GM23338 (cell line): ENCODE data around the gene MARCHF5. TPM values are rescaled to one million over a fixed set of nuclear protein-coding genes. Genes with fewer than 3 reads are reported as not detected.

Experiments
- ATAC-seq: fragments of 200-7000 bp; cut with Tn5 transposase; 3 replicates; pipeline ENCODE4 v1.9.1; 2020
- DNase-seq: peaks from one replicate; pipeline ENCODE4 v3.0.0-alpha.2; 2015; ENCODE audit warnings: low spot score
- H2AFZ ChIP-seq: fragments of 200-600 bp; sonication (generic); 2 replicates; pipeline ENCODE4 v1.8.0; 2016; ENCODE audit warnings: antibody characterized with exemption, mild to moderate bottlenecking, moderate library complexity
- H3F3A ChIP-seq: fragments of 200-600 bp; sonication (generic); replicated peaks from 2 replicates; pipeline ENCODE4 v1.8.0; 2017; ENCODE audit warnings: antibody characterized with exemption, mixed run types, low read depth
- H3K27ac ChIP-seq: fragments of 200-600 bp; sonication (generic); 2 replicates; pipeline ENCODE4 v1.6.1; 2016; ENCODE audit warnings: low read depth
- H3K27me3 ChIP-seq: fragments of 200-600 bp; sonication (generic); 2 replicates; pipeline ENCODE4 v1.8.0; 2016; ENCODE audit warnings: mild to moderate bottlenecking, mixed run types, moderate library complexity; ENCODE audit not compliant: insufficient read depth
- H3K36me3 ChIP-seq: fragments of 200-600 bp; sonication (generic); 2 replicates; pipeline ENCODE4 v1.8.0; 2016; ENCODE audit warnings: mild to moderate bottlenecking; ENCODE audit not compliant: insufficient read depth
- H3K4me1 ChIP-seq: fragments of 200-600 bp; sonication (generic); 2 replicates; pipeline ENCODE4 v1.8.0; 2016; ENCODE audit warnings: mild to moderate bottlenecking, moderate library complexity; ENCODE audit not compliant: insufficient read depth
- H3K4me2 ChIP-seq: fragments of 200-600 bp; sonication (generic); 2 replicates; pipeline ENCODE4 v1.7.1; 2017; ENCODE audit warnings: mixed run types
- H3K4me3 ChIP-seq: fragments of 200-600 bp; sonication (generic); 2 replicates; pipeline ENCODE4 v1.6.1; 2016; ENCODE audit warnings: mixed run types
- H3K79me2 ChIP-seq: fragments of 200-600 bp; sonication (generic); replicated peaks from 2 replicates; pipeline ENCODE4 v1.8.0; 2017; ENCODE audit warnings: mild to moderate bottlenecking; ENCODE audit not compliant: insufficient read depth
- H3K9me2 ChIP-seq: fragments of 200-600 bp; sonication (generic); 2 replicates; pipeline ENCODE4 v1.8.0; 2017; ENCODE audit not compliant: insufficient read depth
- H4K20me1 ChIP-seq: fragments of 200-600 bp; sonication (generic); replicated peaks from 2 replicates; pipeline ENCODE4 v1.8.0; 2017; ENCODE audit warnings: mild to moderate bottlenecking; ENCODE audit not compliant: insufficient read depth
- H3K27ac Mint-ChIP-seq: 2 replicates; pipeline ENCODE4 v1.8.0; 2020; ENCODE audit warnings: inconsistent platforms, mild to moderate bottlenecking, moderate library complexity, mixed read lengths
- H3K27me3 Mint-ChIP-seq: 3 replicates; pipeline ENCODE4 v1.8.0; 2022; ENCODE audit warnings: low read depth, mild to moderate bottlenecking, moderate library complexity, mixed read lengths, inconsistent platforms; ENCODE audit not compliant: insufficient read depth, poor library complexity
- H3K36me3 Mint-ChIP-seq: 3 replicates; pipeline ENCODE4 v1.8.0; 2021; ENCODE audit warnings: low read depth, mild to moderate bottlenecking, inconsistent platforms, moderate library complexity, mixed read lengths
- H3K4me1 Mint-ChIP-seq: 3 replicates; pipeline ENCODE4 v1.8.0; 2020; ENCODE audit warnings: mild to moderate bottlenecking, inconsistent platforms, mixed read lengths
- H3K4me3 Mint-ChIP-seq: 3 replicates; pipeline ENCODE4 v1.8.0; 2021; ENCODE audit warnings: moderate library complexity, mild to moderate bottlenecking, inconsistent platforms, mixed read lengths
- H3K9me3 Mint-ChIP-seq: 3 replicates; pipeline ENCODE4 v1.8.0; 2020; ENCODE audit warnings: moderate library complexity, mild to moderate bottlenecking, inconsistent platforms, mixed read lengths
- CTCF ChIP-seq, 2 experiments: fragments of 200-600 bp in 1 of 2; sonication (generic) in 1 of 2; conservative IDR thresholded peaks; 2 replicates each; pipeline versions ENCODE4 v1.5.1 to v1.6.1; 2016 to 2017; ENCODE audit warnings: antibody characterized with exemption in 2 of 2, low read depth in 2 of 2, mild to moderate bottlenecking in 2 of 2, moderate library complexity in 1 of 2
- ETS1 ChIP-seq: IDR thresholded peaks from 2 replicates; pipeline ENCODE4 v1.6.1; 2016; ENCODE audit warnings: antibody characterized with exemption
- EZH2phosphoT487 ChIP-seq: fragments of 200-600 bp; sonication (generic); IDR thresholded peaks from one replicate; pipeline ENCODE4 v1.8.1; 2018; ENCODE audit warnings: antibody characterized with exemption; ENCODE audit not compliant: unreplicated experiment
- JUNB ChIP-seq: IDR thresholded peaks from one replicate; pipeline ENCODE4 v1.6.1; 2016; ENCODE audit warnings: antibody characterized with exemption; ENCODE audit not compliant: unreplicated experiment
- NANOG ChIP-seq: IDR thresholded peaks from 2 replicates; pipeline ENCODE4 v1.6.1; 2016; ENCODE audit warnings: antibody characterized with exemption, borderline replicate concordance
- STAT1 ChIP-seq: IDR thresholded peaks from one replicate; pipeline ENCODE4 v1.6.1; 2016; ENCODE audit warnings: antibody characterized with exemption; ENCODE audit not compliant: unreplicated experiment
- ZNF114 ChIP-seq: fragments of 250-450 bp; sonication (Bioruptor Pico); IDR thresholded peaks from 2 replicates; pipeline ENCODE4 v1.5.0; 2020; ENCODE audit warnings: mild to moderate bottlenecking, moderate library complexity
- ZNF331 ChIP-seq: fragments of 250-450 bp; sonication (Bioruptor Pico); IDR thresholded peaks from 2 replicates; pipeline ENCODE4 v1.5.0; 2020; ENCODE audit warnings: low read depth, mild to moderate bottlenecking, moderate library complexity
- ZNF462 ChIP-seq: fragments of 250-450 bp; sonication (Bioruptor Pico); IDR thresholded peaks from 2 replicates; pipeline ENCODE4 v1.5.0; 2020; ENCODE audit warnings: mild to moderate bottlenecking, moderate library complexity
- polyA plus RNA-seq: library from polyadenylated mRNA; unstranded; fragments of >200 nt; fragmentation: Nextera tagmentation; extraction: Ambion mirVana; gene quantifications from 2 replicates; pipeline ENCODE4 v1.2.1, GENCODE V29; 2016
- total RNA-seq: library from RNA; depleted of rRNA; stranded (reverse); fragments of >200 nt; shearing (Covaris generic); gene quantifications from 2 replicates; pipeline ENCODE4 v1.2.3, GENCODE V29; 2014

MARCHF5 gene
- total and polyA plus RNA-seq, 2 experiments from 2014 or later: 12.9 to 14.2 TPM

GRCh38 chr10:92298487-92298886 lies 7.5 kb downstream of the MARCHF5 start (continued):
- no peak for TF ChIP-seq ZNF462 (CRISPR knock-in tag)
- no peak for TF ChIP-seq EZH2phosphoT487
- TF ChIP-seq NANOG: no peak
- TF ChIP-seq ZNF331: no peak
- no peak for TF ChIP-seq ETS1

- TF ChIP-seq ZNF114 (CRISPR knock-in tag) (no peak), JUNB (no peak), EZH2phosphoT487 (no peak), CTCF (conservative IDR thresholded peaks at IDR 0.05; ENCODE audit: low read depth in 2 of 2) (no peak), STAT1 (no peak)
- Mint-ChIP-seq H3K27ac (peak overlapping the region; percentile 61), H3K36me3 (peaks cover 18% of the 10 kb centered on the region; the same call in 2 of the 3 replicates), H3K4me3 (no peak overlapping the region), H3K4me1 (peaks cover 50% of the 10 kb centered on the region), H3K27me3 (no peaks in the 10 kb centered on the region), H3K9me3 (no peaks in the 10 kb centered on the region)
- Histone ChIP-seq H3K4me3 (no peak overlapping the region), H4K20me1 (peaks cover 7% of the 10 kb centered on the region; the same call in 1 of the 2 replicates), H3K79me2 (peaks cover 91% of the 10 kb centered on the region), H2AFZ (no peak overlapping the region), H3K27ac (peak overlapping the region; percentile 17; the same call in 1 of the 2 replicates), H3K36me3 (no peaks in the 10 kb centered on the region; the same call in 1 of the 2 replicates), H3K9me2 (no peaks in the 10 kb centered on the region), H3K4me1 (peaks cover 45% of the 10 kb centered on the region), H3F3A (peaks cover 4% of the 10 kb centered on the region; the same call in 1 of the 2 replicates), H3K27me3 (no peaks in the 10 kb centered on the region), H3K4me2 (peak overlapping the region; percentile 47)
- ATAC-seq (no peak), DNase-seq (no peak)
These were observed 12.1 kb downstream of the MARCHF5 start for GRCh38 chr10:92303096-92303495.
